Renal cortex interstitium (tissue), 15 donors: Measurements from ENCODE around the gene ROR2. TPM values are rescaled to one million over a fixed set of nuclear protein-coding genes. Genes with fewer than 3 reads are reported as not detected.
"Not testable (repeated sequence)": the region's sequence is repeated elsewhere in the genome, so short reads cannot be mapped to it uniquely, and the experiment has no call there.

Experiments used
- DNase-seq, 11 donors: peaks; one replicate each; pipeline ENCODE4 v3.0.0-alpha.2; 2013; ENCODE audit warnings: low read depth in 9 of 11, low spot score in 4 of 11; ENCODE audit errors: extremely low read depth in 1 of 11
- long read RNA-seq, 16 experiments: transcript quantifications; one replicate each; lab custom pipeline, GENCODE V29; 2026
- polyA plus RNA-seq, 3 donors: library from polyadenylated mRNA; unstranded; fragments of 120-200 nt; gene quantifications; one replicate each; pipeline ENCODE4 v1.2.1, GENCODE V29; 2013; ENCODE audit not compliant: insufficient read length in 3 of 3

The ROR2 gene
- polyA plus RNA-seq, result 10 to 100 TPM; 17.4 to 20.5 (median 20.0) TPM
- long read RNA-seq, donor 1, full-length matches to known transcripts, result 2 of 2 reads
- long read RNA-seq, donor 1, partial matches to known transcripts, result 0 of 2 reads
- long read RNA-seq, donor 1, other reads (novel, unspliced or antisense), result 0 of 2 reads
- long read RNA-seq, donor 2, full-length matches to known transcripts, result 5 of 5 reads
- long read RNA-seq, donor 2, partial matches to known transcripts, result 0 of 5 reads
- long read RNA-seq, donor 2, other reads (novel, unspliced or antisense), result 0 of 5 reads
- long read RNA-seq, donor 3, full-length matches to known transcripts, result 2 of 2 reads
- long read RNA-seq, donor 3, partial matches to known transcripts, result 0 of 2 reads
- long read RNA-seq, donor 3, other reads (novel, unspliced or antisense), result 0 of 2 reads
- long read RNA-seq, donor 4, full-length matches to known transcripts, result 4 of 4 reads
- long read RNA-seq, donor 4, partial matches to known transcripts, result 0 of 4 reads
- long read RNA-seq, donor 4, other reads (novel, unspliced or antisense), result 0 of 4 reads
- long read RNA-seq, donor 5, result 0 reads
- long read RNA-seq, donor 6, full-length matches to known transcripts, result 1 of 1 reads
- long read RNA-seq, donor 6, partial matches to known transcripts, result 0 of 1 reads
- long read RNA-seq, donor 6, other reads (novel, unspliced or antisense), result 0 of 1 reads
- long read RNA-seq, donor 7, full-length matches to known transcripts, result 4 of 4 reads
- long read RNA-seq, donor 7, partial matches to known transcripts, result 0 of 4 reads
- long read RNA-seq, donor 7, other reads (novel, unspliced or antisense), result 0 of 4 reads
- long read RNA-seq, donor 8, full-length matches to known transcripts, result 5 of 5 reads
- long read RNA-seq, donor 8, partial matches to known transcripts, result 0 of 5 reads
- long read RNA-seq, donor 8, other reads (novel, unspliced or antisense), result 0 of 5 reads
- long read RNA-seq, donor 9, full-length matches to known transcripts, result 1 of 1 reads
- long read RNA-seq, donor 9, partial matches to known transcripts, result 0 of 1 reads
- long read RNA-seq, donor 9, other reads (novel, unspliced or antisense), result 0 of 1 reads
- long read RNA-seq, donor 10, full-length matches to known transcripts, result 5 of 5 reads
- long read RNA-seq, donor 10, partial matches to known transcripts, result 0 of 5 reads
- long read RNA-seq, donor 10, other reads (novel, unspliced or antisense), result 0 of 5 reads
- long read RNA-seq, donor 11, partial matches to known transcripts, result 0 of 1 reads
- long read RNA-seq, donor 11, other reads (novel, unspliced or antisense), result 0 of 1 reads
- long read RNA-seq, donor 12, result 0 reads
- long read RNA-seq, donor 13, result 0 reads
- long read RNA-seq, donor 14, full-length matches to known transcripts, result 1 of 1 reads
- long read RNA-seq, donor 14, partial matches to known transcripts, result 0 of 1 reads
- long read RNA-seq, donor 14, other reads (novel, unspliced or antisense), result 0 of 1 reads
- long read RNA-seq, donor 15, full-length matches to known transcripts, result 2 of 2 reads
- long read RNA-seq, donor 15, partial matches to known transcripts, result 0 of 2 reads
- long read RNA-seq, donor 15, other reads (novel, unspliced or antisense), result 0 of 2 reads
- long read RNA-seq, donor 16, full-length matches to known transcripts, result 8 of 13 reads
- long read RNA-seq, donor 16, partial matches to known transcripts, result 5 of 13 reads
- long read RNA-seq, donor 16, other reads (novel, unspliced or antisense), result 0 of 13 reads

DNA sequence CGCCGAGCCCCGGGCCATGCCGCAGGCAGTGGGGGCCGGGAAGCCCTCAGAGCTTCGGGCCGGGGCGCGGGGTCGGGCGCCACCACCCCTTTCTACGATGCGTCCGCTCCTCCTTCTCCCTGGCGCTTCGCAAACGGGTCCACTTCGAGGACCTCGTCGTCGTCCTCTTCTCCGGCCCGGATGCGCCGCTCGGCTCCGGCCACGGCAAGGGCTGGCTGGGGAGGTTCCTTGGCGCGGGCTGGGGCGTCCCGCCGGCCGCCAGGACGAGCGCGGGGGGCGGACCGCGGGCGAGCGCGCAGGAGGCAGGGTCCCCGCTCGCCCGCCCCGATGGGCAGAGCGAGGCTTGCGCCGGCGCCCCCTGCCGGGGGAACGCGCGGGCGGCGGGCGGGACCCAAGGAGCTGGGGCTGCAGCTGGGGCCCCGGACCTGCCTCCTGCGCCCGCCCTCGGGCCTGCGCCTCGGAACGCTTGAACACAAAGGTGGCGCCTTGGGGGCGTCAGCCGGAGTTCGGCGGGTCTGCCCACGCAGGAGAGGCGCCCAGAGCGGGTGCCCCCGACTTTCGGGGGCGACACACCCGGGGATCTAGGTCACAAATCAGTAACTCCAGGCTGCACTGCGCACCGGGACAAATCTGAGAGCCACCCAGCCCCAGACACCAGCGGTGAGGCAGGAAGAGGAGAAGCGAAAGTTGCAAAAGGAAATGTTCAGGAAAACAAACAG lies at the start of gene ROR2:
ROR2 (minus strand) TSS at position 283 of the 719 bp plus-strand sequence.
- DNase-seq, result peak in 6 of 11 donors; percentile 64 to 88 (median 82)

- no peak for DNase-seq
Measured at GRCh38 chr9:91995000-91995655, 45.1 kb upstream of the ROR2 start.

GRCh38 chr9:91994422-91994821 lies 44.4 kb upstream of the ROR2 start:
- DNase-seq, result no peak

DNA sequence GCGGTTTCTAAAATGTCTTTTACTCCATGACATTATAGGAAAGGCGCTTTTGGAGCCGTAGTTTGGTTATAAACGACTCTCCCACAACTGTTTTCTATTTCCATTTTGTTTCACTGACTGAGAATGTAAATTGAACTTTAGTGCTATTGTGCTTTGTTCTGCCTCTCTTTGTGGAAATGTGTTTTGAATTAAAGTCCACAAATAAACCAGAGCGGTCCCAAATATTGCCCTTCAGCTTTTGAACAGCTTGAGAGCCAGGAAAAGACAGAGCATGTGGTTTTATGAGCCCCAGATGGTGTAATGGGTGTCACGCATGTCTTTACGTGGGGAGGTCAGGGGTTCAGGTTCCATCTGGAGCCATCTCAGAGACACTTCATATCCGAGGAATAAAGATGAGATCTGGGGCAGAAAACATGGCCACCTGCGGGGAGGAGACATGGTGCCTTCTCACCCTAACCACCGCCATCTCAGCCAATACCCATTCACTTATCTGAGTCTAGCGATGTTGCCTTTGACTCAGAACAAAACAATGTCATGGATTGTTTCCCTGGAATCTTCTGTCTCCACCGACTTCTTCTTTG lies 42.5 kb upstream of the ROR2 start:
- no peak for DNase-seq

- DNase-seq, result no peak
Measured at GRCh38 chr9:91991721-91992341, 41.8 kb upstream of the ROR2 start.

GRCh38 chr9:91986248-91986647 lies 36.2 kb upstream of the ROR2 start:
- DNase-seq, result no peak

GRCh38 chr9:91985692-91986091 lies 35.7 kb upstream of the ROR2 start:
- DNase-seq, result no peak

DNA sequence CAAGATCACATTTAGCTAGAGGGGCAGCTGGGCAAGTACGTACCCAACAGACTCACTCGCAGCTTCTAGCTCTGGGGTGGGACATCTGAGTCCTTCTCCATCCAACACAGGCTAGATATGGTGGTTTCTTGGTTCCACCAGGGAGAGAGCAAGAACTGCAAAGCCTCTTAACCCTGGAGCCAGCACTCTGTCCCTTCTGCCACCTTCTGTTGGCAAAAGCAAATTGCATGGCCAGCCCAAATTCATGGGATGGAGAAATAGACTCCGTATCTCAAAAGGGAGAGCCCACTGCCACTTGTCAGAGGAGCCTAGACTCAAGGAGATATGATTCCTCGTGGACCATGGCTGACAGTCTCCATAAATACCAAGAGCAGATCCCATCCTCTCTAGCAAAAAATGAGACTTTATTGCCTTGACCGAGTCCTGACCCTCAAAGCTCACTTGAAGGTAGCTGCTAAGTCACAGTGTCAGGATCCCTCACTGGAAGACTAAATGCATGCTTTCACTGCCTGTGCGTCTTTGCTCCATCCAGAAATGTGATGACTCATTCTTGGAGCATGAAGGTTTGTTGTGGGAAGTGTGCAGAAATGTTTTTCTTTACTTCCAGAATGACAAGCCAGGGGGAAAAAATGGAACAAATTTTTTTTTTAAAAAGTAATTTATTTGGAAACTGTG lies 28.8 kb upstream of the ROR2 start:
- peak in 3 of 11 donors; percentile 9 to 12 (median 11) for DNase-seq

DNA sequence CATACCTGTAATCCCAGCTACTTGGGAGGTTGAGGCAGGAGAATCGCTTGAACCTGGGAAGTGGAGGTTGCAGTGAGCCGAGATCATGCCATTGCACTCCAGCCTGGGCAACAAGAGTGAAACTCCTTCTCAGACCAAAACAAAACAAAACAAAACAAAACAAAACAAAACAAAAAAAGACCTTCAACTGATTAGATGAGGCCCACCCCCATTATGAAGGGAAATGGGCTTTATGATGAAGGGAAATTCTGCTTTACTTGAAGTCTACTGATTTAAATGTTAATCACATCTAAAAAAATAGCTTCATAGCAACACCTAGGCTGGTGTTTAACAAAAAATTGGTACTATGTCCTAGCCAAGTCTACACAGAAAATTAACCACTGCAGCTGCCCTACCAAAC lies 25.2 kb upstream of the ROR2 start:
- not testable (repeated sequence) for DNase-seq

DNA sequence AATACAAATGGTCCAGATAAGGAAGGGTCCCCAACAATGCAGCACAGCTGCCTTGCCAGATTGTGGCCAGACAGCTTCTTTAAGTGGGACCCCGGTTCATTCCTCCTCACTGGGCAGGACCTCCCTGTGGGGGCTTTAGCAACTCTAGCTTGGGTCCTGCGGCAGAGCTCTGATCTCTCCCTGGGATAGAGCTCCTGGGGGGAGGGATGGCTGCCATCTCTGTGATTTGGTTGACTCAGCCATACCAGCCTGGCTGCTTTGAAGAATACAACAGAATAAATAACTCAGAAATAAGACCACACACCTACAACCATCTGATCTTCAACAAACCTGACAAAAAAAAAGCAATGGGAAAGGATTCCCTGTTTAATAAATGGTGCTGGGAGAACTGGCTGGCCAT lies 22.7 kb upstream of the ROR2 start:
- DNase-seq, result no peak

DNA sequence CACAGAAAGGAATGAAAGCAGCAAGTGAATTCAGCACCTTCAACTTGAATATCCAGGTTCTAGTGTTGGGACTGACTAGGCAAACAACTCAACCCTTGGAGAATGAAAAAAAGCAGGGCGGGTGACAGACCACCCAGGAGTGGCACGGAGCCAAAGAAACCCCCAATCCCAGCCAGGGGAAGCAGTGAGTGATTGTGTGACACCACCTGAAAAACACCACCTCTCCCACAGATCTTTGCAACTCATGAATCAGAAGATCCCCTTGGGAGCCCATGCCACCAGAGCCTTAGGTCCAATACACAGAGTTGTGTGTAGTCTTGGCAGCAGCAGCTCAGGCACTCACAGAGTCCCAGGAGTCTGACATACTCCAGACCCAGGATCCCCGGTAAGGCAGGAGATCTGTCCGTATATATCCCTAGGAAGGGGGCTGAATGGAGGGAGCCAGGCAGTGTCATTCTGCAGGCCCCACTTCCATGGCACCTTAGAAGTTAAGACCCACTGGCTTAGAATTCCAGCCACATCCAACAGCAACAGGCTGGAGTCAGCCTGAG lies 22.1 kb upstream of the ROR2 start:
- DNase-seq, result no peak

DNA sequence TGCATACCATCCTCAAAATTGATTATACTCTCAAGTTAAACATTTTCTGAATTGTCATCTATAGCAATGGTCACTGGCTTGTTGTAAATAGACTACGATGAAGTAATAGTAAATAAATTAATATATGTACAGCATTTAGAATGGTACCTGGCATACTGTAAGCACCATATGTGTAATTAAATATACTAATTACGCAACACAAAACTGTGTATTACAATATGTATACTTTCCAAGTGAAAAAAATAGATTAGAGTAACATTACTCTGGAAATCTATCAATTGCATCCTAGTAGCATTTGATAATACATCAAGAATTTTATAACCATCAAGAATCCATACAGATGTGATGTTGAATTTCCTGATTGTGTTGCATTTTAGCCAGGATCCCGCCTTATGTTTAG lies 17.2 kb upstream of the ROR2 start:
- no peak for DNase-seq

DNA sequence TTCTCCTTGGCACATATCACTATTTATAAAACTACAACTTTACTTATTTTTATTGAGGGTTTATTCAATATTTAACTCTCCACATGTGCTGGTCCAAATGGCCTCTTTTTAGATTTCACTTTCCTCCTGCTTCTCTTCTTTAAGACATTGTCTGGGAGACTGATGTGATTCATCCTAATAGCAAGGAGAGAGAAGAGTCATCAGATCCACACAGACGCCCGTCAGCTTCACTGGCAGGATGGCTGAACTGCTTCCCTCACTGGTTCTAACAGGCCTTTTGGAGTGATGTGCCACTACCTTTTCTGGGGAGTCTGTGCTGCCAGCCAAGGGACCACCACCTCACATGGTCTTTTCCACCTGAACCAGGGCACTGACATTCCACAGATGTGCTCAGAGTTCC lies 16.5 kb upstream of the ROR2 start:
- DNase-seq, result no peak

DNA sequence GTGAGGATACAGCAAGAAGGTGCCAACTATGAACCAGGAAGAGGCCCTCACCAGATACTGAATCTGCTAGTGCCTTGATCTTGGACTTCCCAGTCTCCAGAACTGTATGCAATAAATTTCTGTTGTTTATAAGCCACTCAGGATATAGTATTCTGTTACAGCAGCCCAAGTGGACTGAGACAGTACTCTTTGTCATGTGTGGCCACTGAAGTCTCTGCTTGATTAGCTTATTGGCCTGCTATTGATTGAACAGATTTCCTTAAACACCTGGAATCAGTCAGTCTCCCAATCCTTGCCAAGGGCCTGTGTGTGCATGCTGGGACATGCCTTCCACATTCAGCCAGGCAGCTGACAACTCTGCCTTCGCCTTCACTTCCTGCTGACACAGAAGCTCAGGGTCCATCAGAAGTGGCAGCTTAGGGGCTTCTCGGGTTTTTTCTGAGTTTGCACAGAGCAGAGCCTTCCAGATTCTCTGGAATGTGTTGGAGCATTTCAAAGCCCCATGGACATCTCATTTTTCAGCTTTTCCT lies 13.7 kb upstream of the ROR2 start:
- DNase-seq, result no peak

DNA sequence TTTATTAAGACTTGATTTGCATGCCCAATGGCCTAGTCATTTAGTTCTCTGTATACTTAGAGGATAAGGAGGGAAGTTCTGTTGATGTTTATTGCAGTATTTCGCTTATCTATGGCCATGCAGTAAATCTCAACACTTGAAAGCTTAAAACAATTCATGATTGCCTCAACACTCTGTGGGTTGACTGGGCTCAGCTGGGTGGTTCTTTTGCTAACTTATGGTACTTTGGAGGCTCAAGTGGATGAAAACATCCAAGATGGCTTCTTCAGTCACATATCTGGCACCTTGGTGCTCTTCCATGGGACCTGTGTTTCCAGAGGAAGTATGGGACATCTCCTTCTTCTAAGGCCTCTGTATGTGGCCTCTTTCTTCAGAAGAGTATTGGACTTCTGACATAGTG lies 10.3 kb upstream of the ROR2 start:
- DNase-seq, result no peak
